Measurements from ENCODE around the gene ADSS1. TPM values are rescaled to one million over a fixed set of nuclear protein-coding genes. Genes with fewer than 3 reads are reported as not detected.

ADSS1 gene
- polyA plus RNA-seq, 1 of the 3 experiments (the other 2 are of a cell fraction), result 14.3 TPM

DNA sequence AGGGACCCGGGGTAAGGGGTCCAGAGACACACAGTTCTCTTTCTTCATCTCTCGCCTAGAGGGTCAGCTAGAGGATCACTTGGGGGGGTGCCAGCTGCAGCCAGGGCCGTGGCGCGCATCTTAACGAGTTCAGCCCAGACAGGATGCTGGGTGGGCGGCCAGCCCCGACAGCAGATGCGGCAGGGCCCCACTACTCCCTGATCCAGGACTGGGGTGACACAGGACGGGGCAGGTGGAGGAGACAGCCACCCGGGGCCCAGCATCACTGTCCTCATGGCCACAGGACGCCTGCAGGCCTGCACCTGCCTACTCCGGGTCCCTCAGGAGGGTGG lies 58.7 kb downstream of the ADSS1 start (continued):
- TF ChIP-seq, protein P1, sequence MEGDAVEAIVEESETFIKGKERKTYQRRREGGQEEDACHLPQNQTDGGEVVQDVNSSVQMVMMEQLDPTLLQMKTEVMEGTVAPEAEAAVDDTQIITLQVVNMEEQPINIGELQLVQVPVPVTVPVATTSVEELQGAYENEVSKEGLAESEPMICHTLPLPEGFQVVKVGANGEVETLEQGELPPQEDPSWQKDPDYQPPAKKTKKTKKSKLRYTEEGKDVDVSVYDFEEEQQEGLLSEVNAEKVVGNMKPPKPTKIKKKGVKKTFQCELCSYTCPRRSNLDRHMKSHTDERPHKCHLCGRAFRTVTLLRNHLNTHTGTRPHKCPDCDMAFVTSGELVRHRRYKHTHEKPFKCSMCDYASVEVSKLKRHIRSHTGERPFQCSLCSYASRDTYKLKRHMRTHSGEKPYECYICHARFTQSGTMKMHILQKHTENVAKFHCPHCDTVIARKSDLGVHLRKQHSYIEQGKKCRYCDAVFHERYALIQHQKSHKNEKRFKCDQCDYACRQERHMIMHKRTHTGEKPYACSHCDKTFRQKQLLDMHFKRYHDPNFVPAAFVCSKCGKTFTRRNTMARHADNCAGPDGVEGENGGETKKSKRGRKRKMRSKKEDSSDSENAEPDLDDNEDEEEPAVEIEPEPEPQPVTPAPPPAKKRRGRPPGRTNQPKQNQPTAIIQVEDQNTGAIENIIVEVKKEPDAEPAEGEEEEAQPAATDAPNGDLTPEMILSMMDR (IDR thresholded peaks at IDR 0.05), result no peak
- TF ChIP-seq RCOR1 (IDR thresholded peaks at IDR 0.05; ENCODE audit: low read length), result no peak
- TF ChIP-seq POLR2AphosphoS5 (IDR thresholded peaks at IDR 0.05; ENCODE audit: low read depth, low read length), result no peak

DNA sequence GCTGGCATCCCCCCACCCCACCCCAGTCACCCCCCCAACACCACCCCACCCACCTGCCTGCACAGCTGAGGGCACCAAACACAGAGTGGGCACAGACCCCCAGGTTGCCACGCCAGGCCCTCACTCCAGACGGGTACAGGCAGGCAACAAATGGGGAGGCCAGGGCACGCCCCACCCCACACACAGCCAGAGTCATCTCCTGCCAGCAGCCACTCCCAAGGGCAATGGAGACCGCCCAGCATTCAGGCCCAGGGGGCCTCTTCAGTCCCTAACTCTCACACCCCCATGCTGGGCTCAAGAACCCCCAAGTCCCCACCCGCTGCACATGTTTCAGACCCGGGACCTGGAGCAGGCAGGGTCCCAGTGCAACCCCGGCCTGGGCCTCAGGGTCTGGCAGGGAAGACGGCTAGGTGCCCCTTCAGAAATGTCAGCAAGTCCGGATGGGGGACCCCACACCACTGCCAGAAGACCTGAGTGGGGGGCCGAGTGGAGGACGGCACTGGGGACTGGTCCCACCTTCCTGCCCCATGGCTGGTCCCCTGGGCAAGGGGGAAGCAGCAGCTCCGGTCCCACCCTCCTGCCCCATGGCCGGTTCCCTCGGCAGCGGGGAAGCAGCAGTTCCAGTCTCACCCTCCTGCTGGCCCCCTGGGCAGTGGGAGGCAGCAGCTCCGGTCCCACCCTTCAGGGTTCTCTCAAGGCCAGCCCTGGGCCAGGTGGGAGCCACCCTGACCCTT lies 59.6 kb downstream of the ADSS1 start:
- Histone ChIP-seq H3K4me1 (ENCODE audit: control insufficient read depth in 1 of 2, insufficient read depth in 2 of 2, low read depth in 1 of 2, low read length in 1 of 2) (no peaks in the 10 kb centered on the region; a peak in 1 of 4 replicates), H3K36me3 (replicated peaks in 1 of 2; ENCODE audit: control insufficient read depth in 1 of 2, insufficient read depth in 2 of 2, low read length in 1 of 2) (peaks cover 0 to 40% of the 10 kb centered on the region in 2 experiments), H3K4me2 (no peak overlapping the region), H3F3A (replicated peaks; ENCODE audit: insufficient read depth) (no peaks in the 10 kb centered on the region), H3K9ac (no peak overlapping the region), H3K9me3 (no peaks in the 10 kb centered on the region), H3K27me3 (ENCODE audit: insufficient read depth) (no peaks in the 10 kb centered on the region), H3K9me2 (no peaks in the 10 kb centered on the region), H3K27ac (ENCODE audit: low read depth in 2 of 2, low read length in 1 of 2) (no peak overlapping the region), H3K79me2 (ENCODE audit: insufficient read depth) (peaks cover 40% of the 10 kb centered on the region), H2AFZ (ENCODE audit: low read depth) (no peak overlapping the region), H4K20me1 (ENCODE audit: insufficient read depth) (peaks cover 57% of the 10 kb centered on the region), H3K4me3 (ENCODE audit: low read depth in 2 of 2, low read length in 1 of 2) (no peak overlapping the region)
- WGBS (ENCODE audit: low lambda C conversion rate), result 70% methylated on average over 2 of the region's 16 CpGs
- no peak for TF ChIP-seq TAF1 (IDR thresholded peaks at IDR 0.05; ENCODE audit: borderline replicate concordance, low read depth, low read length)
- TF ChIP-seq, protein P2, sequence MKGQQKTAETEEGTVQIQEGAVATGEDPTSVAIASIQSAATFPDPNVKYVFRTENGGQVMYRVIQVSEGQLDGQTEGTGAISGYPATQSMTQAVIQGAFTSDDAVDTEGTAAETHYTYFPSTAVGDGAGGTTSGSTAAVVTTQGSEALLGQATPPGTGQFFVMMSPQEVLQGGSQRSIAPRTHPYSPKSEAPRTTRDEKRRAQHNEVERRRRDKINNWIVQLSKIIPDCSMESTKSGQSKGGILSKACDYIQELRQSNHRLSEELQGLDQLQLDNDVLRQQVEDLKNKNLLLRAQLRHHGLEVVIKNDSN (IDR thresholded peaks at IDR 0.05; ENCODE audit: borderline replicate concordance, low read depth), result no peak
- no peak for TF ChIP-seq RCOR1 (IDR thresholded peaks at IDR 0.05; ENCODE audit: low read length)
- no peak for TF ChIP-seq YY1 (IDR thresholded peaks at IDR 0.05; ENCODE audit: low read depth)
- TF ChIP-seq FOSL2 (IDR thresholded peaks at IDR 0.05; ENCODE audit: borderline replicate concordance, low read depth), result no peak
- no peak for TF ChIP-seq SIN3A (IDR thresholded peaks at IDR 0.05; ENCODE audit: borderline replicate concordance, low read depth, low read length)
- TF ChIP-seq, protein P3, sequence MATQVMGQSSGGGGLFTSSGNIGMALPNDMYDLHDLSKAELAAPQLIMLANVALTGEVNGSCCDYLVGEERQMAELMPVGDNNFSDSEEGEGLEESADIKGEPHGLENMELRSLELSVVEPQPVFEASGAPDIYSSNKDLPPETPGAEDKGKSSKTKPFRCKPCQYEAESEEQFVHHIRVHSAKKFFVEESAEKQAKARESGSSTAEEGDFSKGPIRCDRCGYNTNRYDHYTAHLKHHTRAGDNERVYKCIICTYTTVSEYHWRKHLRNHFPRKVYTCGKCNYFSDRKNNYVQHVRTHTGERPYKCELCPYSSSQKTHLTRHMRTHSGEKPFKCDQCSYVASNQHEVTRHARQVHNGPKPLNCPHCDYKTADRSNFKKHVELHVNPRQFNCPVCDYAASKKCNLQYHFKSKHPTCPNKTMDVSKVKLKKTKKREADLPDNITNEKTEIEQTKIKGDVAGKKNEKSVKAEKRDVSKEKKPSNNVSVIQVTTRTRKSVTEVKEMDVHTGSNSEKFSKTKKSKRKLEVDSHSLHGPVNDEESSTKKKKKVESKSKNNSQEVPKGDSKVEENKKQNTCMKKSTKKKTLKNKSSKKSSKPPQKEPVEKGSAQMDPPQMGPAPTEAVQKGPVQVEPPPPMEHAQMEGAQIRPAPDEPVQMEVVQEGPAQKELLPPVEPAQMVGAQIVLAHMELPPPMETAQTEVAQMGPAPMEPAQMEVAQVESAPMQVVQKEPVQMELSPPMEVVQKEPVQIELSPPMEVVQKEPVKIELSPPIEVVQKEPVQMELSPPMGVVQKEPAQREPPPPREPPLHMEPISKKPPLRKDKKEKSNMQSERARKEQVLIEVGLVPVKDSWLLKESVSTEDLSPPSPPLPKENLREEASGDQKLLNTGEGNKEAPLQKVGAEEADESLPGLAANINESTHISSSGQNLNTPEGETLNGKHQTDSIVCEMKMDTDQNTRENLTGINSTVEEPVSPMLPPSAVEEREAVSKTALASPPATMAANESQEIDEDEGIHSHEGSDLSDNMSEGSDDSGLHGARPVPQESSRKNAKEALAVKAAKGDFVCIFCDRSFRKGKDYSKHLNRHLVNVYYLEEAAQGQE (IDR thresholded peaks at IDR 0.05; ENCODE audit: low read depth, low read length), result no peak
- DNase-seq, result no peak
- POLR2A ChIA-PET, result no interaction called here
- CTCF ChIA-PET, result interaction anchor here (1.6 to 2.1 kb wide), 2 partner anchors 13 to 15 kb away, joined by 6 to 13 read pairs; no protein-coding TSS in a partner anchor

Measured in SK-N-SH (cell line).